Right lobe of liver (tissue), 6 donors: ENCODE data around the gene SYNE2. TPM values are rescaled to one million over a fixed set of nuclear protein-coding genes. Genes with fewer than 3 reads are reported as not detected.

Experiments used
- ATAC-seq, 4 donors: fragments of 200-7000 bp; cut with Tn5 transposase; one replicate each; pipeline ENCODE4 v1.9.1; 2020; ENCODE audit warnings: mild to moderate bottlenecking in 4 of 4, moderate library complexity in 4 of 4
- DNase-seq, 3 donors: peaks; one replicate each; pipeline ENCODE4 v3.0.0-alpha.2; 2020
- H3K27ac ChIP-seq, 3 donors: fragments of 200-600 bp; one replicate each; pipeline ENCODE4 v1.8.0; 2022
- H3K27me3 ChIP-seq, 2 donors: fragments of 200-600 bp; one replicate each; pipeline ENCODE4 v1.8.0; 2022
- H3K36me3 ChIP-seq, 4 donors: fragments of 200-600 bp; sonication (generic) in 1 of 4; one replicate each; pipeline versions ENCODE4 v1.5.1 to v1.8.0; 2017 to 2022; ENCODE audit warnings: control low read depth in 1 of 4
- H3K4me1 ChIP-seq, 4 donors: fragments of 200-600 bp; sonication (generic) in 1 of 4; one replicate each; pipeline versions ENCODE4 v1.5.1 to v1.8.0; 2017 to 2022; ENCODE audit warnings: control low read depth in 1 of 4
- H3K4me3 ChIP-seq, 3 donors: fragments of 200-600 bp; one replicate each; pipeline ENCODE4 v1.8.0; 2022
- H3K9me3 ChIP-seq, 4 donors: fragments of 200-600 bp; sonication (generic) in 1 of 4; one replicate each; pipeline versions ENCODE4 v1.5.1 to v1.8.0; 2017 to 2022; ENCODE audit warnings: control low read depth in 1 of 4
- CTCF ChIP-seq, 4 donors: fragments of 200-600 bp in 3 of 4; fragments of 450-650 bp in 1 of 4; IDR thresholded peaks; one replicate each; pipeline versions ENCODE4 v1.5.1 to v1.8.0; 2016 to 2022; ENCODE audit warnings: antibody characterized with exemption in 4 of 4, mild to moderate bottlenecking in 2 of 4
- POLR2A ChIP-seq: fragments of 450-650 bp; IDR thresholded peaks from one replicate; pipeline ENCODE4 v1.6.1; 2017; ENCODE audit warnings: antibody characterized with exemption, mild to moderate bottlenecking
- WGBS: methylation state at CpG from one replicate; pipeline ENCODE4 v1.1.6; 2018; ENCODE audit warnings: low coverage, low lambda C conversion rate; ENCODE audit not compliant: insufficient coverage; ENCODE audit errors: missing lambda C conversion rate; 5-methylcytosine and 5-hydroxymethylcytosine counted together
- intact Hi-C, 2 donors: fragments of 100-400 bp; cut with DNase I; formaldehyde crosslinking; loops; one replicate each; pipeline versions ENCODE4 v1.11.2 to v1.14.1; 2022
- total RNA-seq, 6 experiments: library from RNA; depleted of rRNA in 2 of 6; stranded (reverse); fragments of >200 nt in 2 of 6; fragmentation: NEBNext Ultra II Directional in 3 of 6; extraction: Animal tissue kit (Norgen Biotek cat#: 25700) in 3 of 6; gene quantifications; one replicate each; pipeline versions ENCODE4 v1.1.0 to v1.2.4, GENCODE V29; 2016 to 2023
- donor health status: DM: no; HTN: yes; CAD: no.
- donor health status: DM: no; HTN: no; CAD: no.
- donor health status: DM: no; HTN: no; CAD: no.
- donor health status: DM: no; HTN: yes; CAD: no.
- donor health status: DM: no; HTN: yes; CAD: no.

SYNE2 gene
- total RNA-seq, 6 experiments from 2014 or later = 34.6 to 118 (median 47.8) TPM

DNA sequence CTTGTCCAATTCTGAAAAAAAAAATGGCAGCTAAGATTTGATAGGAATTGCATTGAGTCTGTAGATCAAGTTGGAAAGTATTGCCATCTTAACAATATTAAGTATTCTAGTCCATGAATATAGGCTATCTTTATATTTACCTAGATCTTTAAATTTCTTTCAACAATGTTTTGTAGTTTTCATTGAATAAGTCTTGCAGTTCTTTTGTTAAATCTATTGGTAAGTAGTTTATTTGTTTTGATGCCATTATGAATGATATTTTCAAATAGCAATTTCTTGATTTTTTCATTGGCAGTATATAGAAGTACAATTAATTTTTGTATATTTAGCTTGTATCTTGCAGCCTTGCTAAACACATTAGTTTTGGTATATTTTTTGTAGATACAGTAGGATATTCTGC is 71.6 kb downstream of the SYNE2 start:
- Histone ChIP-seq H3K4me1 (no peaks in the 10 kb centered on the region), H3K27ac (no peak overlapping the region), H3K36me3 (no peaks in the 10 kb centered on the region), H3K4me3 (no peak overlapping the region), H3K27me3 (no peaks in the 10 kb centered on the region), H3K9me3 (no peaks in the 10 kb centered on the region)
- no peak for DNase-seq
- TF ChIP-seq CTCF (IDR thresholded peaks at IDR 0.05) (no peak), POLR2A (no peak)
- ATAC-seq = no peak
- intact Hi-C loops = no loop called here

DNA sequence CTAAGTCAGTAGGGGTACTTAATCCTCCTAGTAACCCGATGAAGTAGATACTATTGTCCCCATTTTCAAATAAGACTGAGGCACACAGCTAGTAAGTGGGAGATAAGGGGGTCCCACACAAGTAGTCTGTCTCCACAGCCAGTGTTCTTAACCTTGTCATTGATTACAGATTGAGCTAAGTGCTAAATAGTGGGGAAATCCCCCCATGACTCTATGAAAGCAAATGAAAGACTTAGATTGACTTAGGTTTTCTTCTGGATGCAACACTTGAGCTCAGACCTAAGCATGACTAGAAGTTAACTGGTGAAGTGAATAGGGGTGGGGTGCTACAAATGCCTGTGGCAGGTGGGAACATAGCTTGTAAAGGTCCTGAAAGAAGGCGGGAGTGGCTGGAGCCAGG is 73.8 kb downstream of the SYNE2 start:
- 100% methylated on average over 1 of the region's 2 CpGs for WGBS
- DNase-seq = no peak
- no peaks in the 10 kb centered on the region for H3K9me3 ChIP-seq
- H3K27ac ChIP-seq = no peak overlapping the region
- TF ChIP-seq CTCF (IDR thresholded peaks at IDR 0.05) = no peak
- TF ChIP-seq POLR2A = no peak
- no peaks in the 10 kb centered on the region for H3K4me1 ChIP-seq
- no peaks in the 10 kb centered on the region for H3K27me3 ChIP-seq
- ATAC-seq = no peak
- no peaks in the 10 kb centered on the region for H3K36me3 ChIP-seq
- intact Hi-C loops = no loop called here
- no peak overlapping the region for H3K4me3 ChIP-seq

DNA sequence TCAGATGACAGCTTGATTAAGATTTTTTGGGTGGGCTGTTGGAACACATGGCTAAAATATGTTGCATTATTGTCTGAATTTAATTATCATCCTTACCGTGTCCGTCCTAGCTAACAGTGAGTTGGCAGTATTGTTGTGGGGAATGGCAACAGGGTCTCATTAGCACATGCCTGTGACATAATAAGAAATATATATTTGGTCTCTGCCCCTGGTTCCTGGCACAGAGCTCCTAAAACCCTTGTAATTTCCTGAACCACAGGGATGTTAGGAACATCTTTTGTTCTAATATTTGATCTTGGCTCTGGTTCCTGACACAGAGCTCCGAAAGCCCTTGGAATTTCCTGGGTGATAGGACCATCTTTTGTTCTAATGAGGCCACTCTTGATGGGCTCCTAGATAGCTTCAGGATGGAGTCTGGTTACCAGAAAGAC is 76.0 kb downstream of the SYNE2 start:
- Histone ChIP-seq H3K36me3 (no peaks in the 10 kb centered on the region), H3K27me3 (no peaks in the 10 kb centered on the region), H3K27ac (no peak overlapping the region), H3K4me3 (no peak overlapping the region), H3K4me1 (no peaks in the 10 kb centered on the region), H3K9me3 (no peaks in the 10 kb centered on the region)
- TF ChIP-seq POLR2A (no peak), CTCF (IDR thresholded peaks at IDR 0.05) (no peak)
- intact Hi-C loops = no loop called here
- 66% methylated on average over 3 of the region's 3 CpGs for WGBS
- no peak for ATAC-seq
- no peak for DNase-seq

DNA sequence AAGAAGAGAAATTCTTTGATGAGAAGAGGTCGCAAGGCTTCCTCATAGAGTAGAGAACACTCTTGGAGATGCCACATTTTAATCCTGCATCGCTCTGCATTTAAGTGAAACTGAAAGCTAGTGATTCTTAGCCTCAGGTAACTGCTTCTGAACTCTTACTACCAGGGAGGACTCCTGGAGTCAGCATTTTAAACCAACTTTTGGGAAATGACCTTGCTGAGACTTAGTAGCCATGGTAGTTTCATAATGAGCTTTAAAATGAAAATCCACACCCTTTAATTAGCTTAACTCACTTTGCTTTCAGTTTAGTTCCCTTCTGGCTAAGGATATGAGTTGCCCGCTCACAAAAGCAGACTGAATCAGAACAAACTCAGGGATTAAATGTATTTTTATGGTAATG is 80.3 kb downstream of the SYNE2 start:
- 80% methylated on average over 3 of the region's 3 CpGs for WGBS
- Histone ChIP-seq H3K4me3 (no peak overlapping the region), H3K27ac (no peak overlapping the region), H3K4me1 (no peaks in the 10 kb centered on the region), H3K27me3 (no peaks in the 10 kb centered on the region), H3K9me3 (no peaks in the 10 kb centered on the region), H3K36me3 (no peaks in the 10 kb centered on the region)
- ATAC-seq = peak; percentile 54 to 78 (median 64)
- no peak for TF ChIP-seq CTCF (IDR thresholded peaks at IDR 0.05)
- intact Hi-C loops = no loop called here
- DNase-seq = no peak

- H3K27me3 ChIP-seq = no peaks in the 10 kb centered on the region
- no peak for TF ChIP-seq POLR2A
- TF ChIP-seq CTCF (IDR thresholded peaks at IDR 0.05) = no peak
- no peak overlapping the region for H3K4me3 ChIP-seq
- H3K9me3 ChIP-seq = no peaks in the 10 kb centered on the region
- ATAC-seq (no peak), DNase-seq (no peak)
- WGBS = 90% methylated on average over 3 of the region's 3 CpGs
- no peaks in the 10 kb centered on the region for H3K4me1 ChIP-seq
- H3K36me3 ChIP-seq = no peaks in the 10 kb centered on the region
- intact Hi-C loops = no loop called here
- no peak overlapping the region for H3K27ac ChIP-seq
These were observed 80.9 kb downstream of the SYNE2 start for GRCh38 chr14:63933711-63934110.
